H9 (cell line): ENCODE measurements around the gene RABGAP1L. TPM values are rescaled to one million over a fixed set of nuclear protein-coding genes. Genes with fewer than 3 reads are reported as not detected.

Source experiments
- DNase-seq: peaks from one replicate; pipeline ENCODE4 v3.0.0-alpha.2; 2017
- H2AFZ ChIP-seq: one replicate; pipeline ENCODE4 v1.6.1; 2013; ENCODE audit warnings: mild to moderate bottlenecking, low read length, control low read depth, moderate library complexity
- H2AK5ac ChIP-seq: 2 replicates; pipeline ENCODE4 v1.6.1; 2013; ENCODE audit warnings: low read length, control low read depth, mixed read lengths; ENCODE audit not compliant: insufficient read length
- H2BK120ac ChIP-seq: one replicate; pipeline ENCODE4 v1.6.1; 2013; ENCODE audit warnings: low read depth, mild to moderate bottlenecking, low read length, control low read depth, inconsistent platforms; ENCODE audit not compliant: poor library complexity, severe bottlenecking
- H2BK12ac ChIP-seq: 2 replicates; pipeline ENCODE4 v1.6.1; 2013; ENCODE audit warnings: low read length, control low read depth, mixed read lengths, low read depth; ENCODE audit not compliant: insufficient read length
- H2BK15ac ChIP-seq: 2 replicates; pipeline ENCODE4 v1.6.1; 2013; ENCODE audit warnings: low read depth, low read length, control low read depth
- H2BK20ac ChIP-seq: one replicate; pipeline ENCODE4 v1.6.1; 2013; ENCODE audit warnings: low read depth, mild to moderate bottlenecking, low read length, control low read depth, inconsistent platforms; ENCODE audit not compliant: poor library complexity, severe bottlenecking
- H2BK5ac ChIP-seq: 2 replicates; pipeline ENCODE4 v1.6.1; 2013; ENCODE audit warnings: low read length, control low read depth, mixed read lengths; ENCODE audit not compliant: insufficient read length
- H3K14ac ChIP-seq: 2 replicates; pipeline ENCODE4 v1.6.1; 2013; ENCODE audit warnings: low read length, control low read depth; ENCODE audit not compliant: insufficient read depth
- H3K18ac ChIP-seq: 2 replicates; pipeline ENCODE4 v1.6.1; 2013; ENCODE audit warnings: low read depth, mild to moderate bottlenecking, mixed read lengths, low read length, control low read depth; ENCODE audit not compliant: insufficient read length
- H3K23ac ChIP-seq: 2 replicates; pipeline ENCODE4 v1.6.1; 2013; ENCODE audit warnings: low read length, control low read depth, mixed read lengths, low read depth; ENCODE audit not compliant: insufficient read length
- H3K23me2 ChIP-seq: 2 replicates; pipeline ENCODE4 v1.6.1; 2013; ENCODE audit warnings: low read depth, mild to moderate bottlenecking, mixed read lengths, low read length, control low read depth; ENCODE audit not compliant: insufficient read length, poor library complexity, severe bottlenecking
- H3K27ac ChIP-seq: 2 replicates; pipeline ENCODE4 v1.5.1; 2013; ENCODE audit warnings: low read length, control low read depth, mixed read lengths, low read depth; ENCODE audit not compliant: insufficient read length
- H3K27me3 ChIP-seq: 2 replicates; pipeline ENCODE4 v1.6.1; 2013; ENCODE audit warnings: low read length, control low read depth, inconsistent platforms; ENCODE audit not compliant: insufficient read depth
- H3K4ac ChIP-seq: 2 replicates; pipeline ENCODE4 v1.6.1; 2013; ENCODE audit warnings: low read depth, mild to moderate bottlenecking, control low read depth, inconsistent platforms, low read length, moderate library complexity
- H3K4me1 ChIP-seq: 2 replicates; pipeline ENCODE4 v1.6.1; 2013; ENCODE audit warnings: low read length, control low read depth, inconsistent platforms; ENCODE audit not compliant: insufficient read depth
- H3K4me2 ChIP-seq: 2 replicates; pipeline ENCODE4 v1.6.1; 2013; ENCODE audit warnings: low read length, control low read depth, mixed read lengths; ENCODE audit not compliant: insufficient read length, insufficient read depth
- H3K56ac ChIP-seq: 2 replicates; pipeline ENCODE4 v1.6.1; 2013; ENCODE audit warnings: low read depth, mild to moderate bottlenecking, mixed read lengths, low read length, control low read depth; ENCODE audit not compliant: insufficient read length
- H3K79me1 ChIP-seq: 2 replicates; pipeline ENCODE4 v1.6.1; 2013; ENCODE audit warnings: low read depth, mild to moderate bottlenecking, moderate library complexity, low read length, control low read depth, inconsistent platforms; ENCODE audit not compliant: insufficient read depth, poor library complexity, severe bottlenecking
- H3K79me2 ChIP-seq: 2 replicates; pipeline ENCODE4 v1.6.1; 2013; ENCODE audit warnings: low read length, control low read depth, inconsistent platforms; ENCODE audit not compliant: insufficient read depth
- H3K9ac ChIP-seq: 2 replicates; pipeline ENCODE4 v1.6.1; 2013; ENCODE audit warnings: low read length, control low read depth, mixed read lengths; ENCODE audit not compliant: insufficient read length; ENCODE audit errors: extremely low read depth
- H3K9me3 ChIP-seq: one replicate; pipeline ENCODE4 v1.6.1; 2013; ENCODE audit warnings: low read depth, low read length, inconsistent platforms; ENCODE audit not compliant: control insufficient read depth
- H3T11ph ChIP-seq: one replicate; pipeline ENCODE4 v1.6.1; 2013; ENCODE audit warnings: mild to moderate bottlenecking, low read length, control low read depth, inconsistent platforms
- H4K20me1 ChIP-seq: one replicate; pipeline ENCODE4 v1.6.1; 2013; ENCODE audit not compliant: control insufficient read depth, insufficient read length, insufficient read depth
- H4K5ac ChIP-seq: 2 replicates; pipeline ENCODE4 v1.6.1; 2013; ENCODE audit warnings: low read depth, mild to moderate bottlenecking, mixed read lengths, low read length, control low read depth; ENCODE audit not compliant: insufficient read length
- H4K8ac ChIP-seq: replicated peaks from 2 replicates; pipeline ENCODE4 v1.6.1; 2013; ENCODE audit warnings: low read length, control low read depth, mixed read lengths, low read depth; ENCODE audit not compliant: insufficient read length
- H4K91ac ChIP-seq: 2 replicates; pipeline ENCODE4 v1.6.1; 2013; ENCODE audit warnings: low read depth, mild to moderate bottlenecking, moderate library complexity, mixed read lengths, low read length, control low read depth; ENCODE audit not compliant: insufficient read length
- H3K27ac Mint-ChIP-seq, 3 experiments: 2 replicates in 2 of 3; 3 replicates in 1 of 3; pipeline ENCODE4 v1.8.0; 2020 to 2021; ENCODE audit warnings: mixed read lengths in 3 of 3, mild to moderate bottlenecking in 1 of 3, moderate library complexity in 1 of 3
- H3K27me3 Mint-ChIP-seq: 2 replicates; pipeline ENCODE4 v1.8.0; 2021; ENCODE audit warnings: low read depth, mild to moderate bottlenecking, moderate library complexity, mixed read lengths
- H3K36me3 Mint-ChIP-seq, 3 experiments: 2 replicates in 2 of 3; 3 replicates in 1 of 3; pipeline ENCODE4 v1.8.0; 2020 to 2021; ENCODE audit warnings: low read depth in 3 of 3, mixed read lengths in 3 of 3; ENCODE audit not compliant: insufficient read depth in 1 of 3
- H3K4me1 Mint-ChIP-seq, 2 experiments: 2 replicates each; pipeline ENCODE4 v1.8.0; 2020; ENCODE audit warnings: mixed read lengths in 2 of 2
- H3K4me3 Mint-ChIP-seq, 2 experiments: 2 replicates in 1 of 2; 3 replicates in 1 of 2; pipeline ENCODE4 v1.8.0; 2020 to 2021; ENCODE audit warnings: mild to moderate bottlenecking in 2 of 2, mixed read lengths in 2 of 2, moderate library complexity in 1 of 2
- H3K9me3 Mint-ChIP-seq, 2 experiments: 2 replicates in 1 of 2; 3 replicates in 1 of 2; pipeline ENCODE4 v1.8.0; 2020; ENCODE audit warnings: mild to moderate bottlenecking in 2 of 2, mixed read lengths in 2 of 2, moderate library complexity in 1 of 2
- CTCF ChIP-seq: fragments of 200-600 bp; sonication (generic); conservative IDR thresholded peaks from 3 replicates; pipeline ENCODE4 v1.8.0; 2021; ENCODE audit warnings: antibody characterized with exemption, mild to moderate bottlenecking
- WGBS: extraction: QIAGEN DNeasy Blood & Tissue Kit; methylation state at CpG from one replicate; pipeline ENCODE4 v1.1.7; 2013; ENCODE audit warnings: missing lambda C conversion rate, low lambda C conversion rate, mixed read lengths; ENCODE audit not compliant: insufficient read length; ENCODE audit errors: extremely low coverage; 5-methylcytosine and 5-hydroxymethylcytosine counted together
- total RNA-seq: library from RNA; stranded (reverse); gene quantifications from 2 replicates; pipeline ENCODE4 v1.2.1, GENCODE V29; 2021

Gene RABGAP1L
- total RNA-seq, 1 experiment from 2014 or later: 147 TPM

- no peak overlapping the region for H2BK5ac ChIP-seq
- no peaks in the 10 kb centered on the region for H3K79me1 ChIP-seq
- no peak for DNase-seq
- no peak overlapping the region for H3K56ac ChIP-seq
- H3K9me3 ChIP-seq: no peaks in the 10 kb centered on the region
- no peak overlapping the region for H2AK5ac ChIP-seq
- no CpG with 5 or more reads among the region's 6 CpGs for WGBS
- no peak overlapping the region for H2BK20ac ChIP-seq
- no peaks in the 10 kb centered on the region for H4K20me1 ChIP-seq
- TF ChIP-seq CTCF: no peak
- Mint-ChIP-seq H3K9me3 (no peaks in the 10 kb centered on the region), H3K4me1 (no peaks in the 10 kb centered on the region), H3K4me3 (no peak overlapping the region), H3K27me3 (no peaks in the 10 kb centered on the region), H3K27ac (no peak overlapping the region), H3K36me3 (no peaks in the 10 kb centered on the region)
- no peak overlapping the region for H3K9ac ChIP-seq
- H3K27ac ChIP-seq: no peak overlapping the region
- no peak overlapping the region for H4K5ac ChIP-seq
- H4K8ac ChIP-seq: no peak overlapping the region
- no peak overlapping the region for H2BK15ac ChIP-seq
- H3K23me2 ChIP-seq: no peaks in the 10 kb centered on the region
- H3K4ac ChIP-seq: no peak overlapping the region
- H3K27me3 ChIP-seq: no peaks in the 10 kb centered on the region
- no peak overlapping the region for H3T11ph ChIP-seq
- H3K79me2 ChIP-seq: no peaks in the 10 kb centered on the region
- H2BK12ac ChIP-seq: no peak overlapping the region
- no peak overlapping the region for H2BK120ac ChIP-seq
- no peak overlapping the region for H2AFZ ChIP-seq
- H3K18ac ChIP-seq: no peak overlapping the region
- no peak overlapping the region for H3K23ac ChIP-seq
- no peak overlapping the region for H4K91ac ChIP-seq
- no peak overlapping the region for H3K4me2 ChIP-seq
- no peak overlapping the region for H3K14ac ChIP-seq
- no peaks in the 10 kb centered on the region for H3K4me1 ChIP-seq
These were observed 174.1 kb downstream of the RABGAP1L start for GRCh38 chr1:174333437-174333836.
